HG02840 (cell line): ENCODE measurements around the gene UCK1.

ENCODE experiments used
- ATAC-seq: cut with Tn5 transposase; IDR thresholded peaks from one replicate; pipeline ENCODE4 v1.9.1; 2021; ENCODE audit warnings: mild to moderate bottlenecking, moderate library complexity, moderate number of reproducible peaks; ENCODE audit not compliant: unreplicated experiment, low FRiP score

UCK1 gene

DNA sequence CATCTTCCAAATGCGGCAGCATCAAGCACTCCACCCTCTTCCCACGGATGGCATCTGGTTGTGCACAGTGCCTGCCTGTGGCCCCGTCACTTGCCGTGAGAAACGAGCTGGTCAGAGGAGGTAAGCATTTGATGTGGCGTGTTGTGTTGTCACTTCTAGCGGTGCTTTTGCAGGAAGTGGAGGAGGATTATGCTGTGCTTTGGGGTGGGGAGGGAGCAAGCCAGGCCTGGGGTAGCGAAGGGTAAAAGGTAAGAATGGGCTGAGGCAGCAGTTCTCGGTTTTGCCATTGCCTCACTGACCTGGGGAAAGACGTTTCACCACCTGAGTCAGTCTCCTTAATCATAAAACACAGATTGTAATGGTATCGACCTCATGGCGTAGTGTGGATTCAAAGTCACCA is 30.7 kb downstream of the UCK1 start:
- no peak for ATAC-seq

DNA sequence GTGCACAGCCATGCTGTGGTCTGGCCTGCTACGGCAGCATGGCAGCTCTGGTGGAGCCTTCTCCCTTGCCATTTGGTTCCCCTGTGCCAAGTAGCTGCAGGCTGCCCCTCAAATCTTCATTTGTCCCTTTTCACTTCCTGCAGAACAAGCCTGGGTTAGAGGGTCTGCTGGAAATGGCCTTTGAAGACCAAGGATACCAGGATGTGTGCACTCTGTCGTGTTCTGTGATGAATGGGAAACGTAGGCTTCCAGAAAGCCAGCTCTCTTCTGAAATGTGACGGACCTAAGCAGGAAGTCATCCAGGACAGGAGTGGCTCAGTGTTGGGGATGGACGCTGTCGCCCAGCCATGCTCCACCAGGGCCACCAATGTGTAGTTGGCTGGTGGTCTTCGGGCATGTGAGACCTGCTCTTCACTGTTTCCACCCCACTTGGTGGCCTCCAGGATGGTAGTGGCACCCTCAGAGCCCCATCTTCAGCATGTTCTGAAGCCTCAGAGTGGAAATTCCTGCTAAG is 31.8 kb downstream of the UCK1 start:
- ATAC-seq, result no peak

DNA sequence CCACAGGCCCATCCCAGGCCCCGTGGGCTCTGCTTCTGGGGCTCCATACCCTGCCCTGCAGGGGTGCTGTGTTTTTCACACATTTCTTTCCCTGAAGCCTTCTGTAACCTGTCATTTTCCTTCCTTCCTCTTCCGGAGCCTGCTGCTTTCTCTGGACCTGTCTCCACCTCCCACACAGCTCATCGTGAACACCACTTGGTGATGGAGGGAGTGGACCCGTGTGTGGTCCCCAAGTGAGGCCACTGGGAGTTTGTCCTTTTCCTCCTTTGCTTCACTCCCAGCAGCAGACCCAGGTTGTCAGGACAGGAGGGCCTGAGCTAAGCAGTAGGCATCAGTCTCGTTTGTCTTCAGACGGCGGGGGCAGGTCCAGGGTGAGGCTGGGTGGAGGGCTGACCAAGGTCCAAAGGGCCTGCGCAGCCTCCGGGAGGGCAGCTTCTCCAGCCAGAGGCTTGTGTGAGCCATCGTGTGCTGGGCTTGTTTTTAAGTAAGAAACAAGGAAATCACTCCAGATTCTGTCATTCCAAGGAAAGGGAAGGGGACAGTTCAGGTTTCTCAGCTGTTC is 34.1 kb downstream of the UCK1 start:
- no peak for ATAC-seq

DNA sequence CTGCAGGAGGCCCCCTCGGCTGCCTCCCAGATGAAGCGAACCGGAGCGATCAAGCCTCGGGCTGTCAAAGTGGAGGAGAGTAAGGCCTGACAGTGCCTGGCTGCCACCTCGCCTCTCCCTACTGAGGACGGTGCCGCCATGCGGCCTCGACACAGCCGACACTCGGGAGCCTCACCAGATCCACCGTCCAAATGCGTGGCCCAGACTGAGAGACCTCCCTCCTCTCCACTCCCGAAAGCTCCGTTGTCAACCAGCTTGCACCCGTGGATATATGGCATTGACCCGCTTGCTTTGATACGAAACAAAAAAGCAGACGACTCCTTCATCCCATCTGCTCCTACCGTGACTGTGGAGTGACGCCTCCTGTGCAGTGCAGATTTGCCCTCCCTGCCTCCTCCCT is 35.3 kb downstream of the UCK1 start:
- no peak for ATAC-seq

DNA sequence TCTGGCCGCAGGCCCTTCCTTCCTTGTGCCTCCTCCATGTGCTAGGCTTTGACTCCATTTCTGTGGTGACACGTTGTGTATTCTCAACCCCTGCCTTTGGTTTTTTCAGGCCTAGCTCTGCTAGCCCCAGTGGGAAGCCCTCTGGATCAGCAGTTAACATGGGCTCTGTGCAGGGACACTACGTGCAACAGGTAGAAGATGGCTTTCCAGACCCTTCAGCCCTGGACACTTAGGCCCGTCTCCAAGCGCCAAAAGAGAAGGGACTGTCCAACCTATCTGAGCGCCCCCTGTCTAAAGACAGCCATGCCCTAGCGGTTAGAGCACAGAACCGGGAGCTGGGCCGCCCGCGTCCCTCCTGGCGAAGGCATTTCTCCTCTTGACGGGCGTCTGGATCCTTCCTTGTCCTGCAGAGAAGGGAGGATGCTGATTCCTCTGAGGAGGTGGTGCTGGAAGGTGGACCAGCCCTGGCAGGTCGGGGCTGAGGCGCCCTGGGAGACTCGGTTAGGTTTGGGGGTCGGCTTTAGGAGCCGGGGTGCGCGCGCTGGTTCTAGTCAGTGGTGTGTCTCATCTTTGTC is 36.7 kb downstream of the UCK1 start:
- ATAC-seq, result no peak

DNA sequence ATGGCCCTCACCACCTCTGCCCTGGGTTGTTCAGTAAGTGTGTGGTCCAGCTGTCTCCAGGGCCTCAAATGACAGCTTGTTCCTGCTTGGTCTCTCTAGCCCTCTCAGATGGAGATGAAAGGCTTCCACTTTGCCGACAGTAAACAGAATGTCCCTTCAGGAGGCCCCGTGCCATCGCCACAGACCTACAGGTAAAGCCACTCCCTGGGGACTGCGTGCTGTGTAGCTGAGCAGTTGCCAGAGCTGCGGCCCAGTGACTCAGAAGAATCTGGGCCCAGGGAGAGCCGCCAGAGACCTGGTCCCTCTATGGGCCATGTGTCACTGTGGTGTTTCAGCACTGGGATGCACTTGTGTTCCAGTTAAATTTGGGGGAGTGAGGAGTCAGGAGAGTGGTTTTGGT is 39.0 kb downstream of the UCK1 start:
- ATAC-seq, result no peak

DNA sequence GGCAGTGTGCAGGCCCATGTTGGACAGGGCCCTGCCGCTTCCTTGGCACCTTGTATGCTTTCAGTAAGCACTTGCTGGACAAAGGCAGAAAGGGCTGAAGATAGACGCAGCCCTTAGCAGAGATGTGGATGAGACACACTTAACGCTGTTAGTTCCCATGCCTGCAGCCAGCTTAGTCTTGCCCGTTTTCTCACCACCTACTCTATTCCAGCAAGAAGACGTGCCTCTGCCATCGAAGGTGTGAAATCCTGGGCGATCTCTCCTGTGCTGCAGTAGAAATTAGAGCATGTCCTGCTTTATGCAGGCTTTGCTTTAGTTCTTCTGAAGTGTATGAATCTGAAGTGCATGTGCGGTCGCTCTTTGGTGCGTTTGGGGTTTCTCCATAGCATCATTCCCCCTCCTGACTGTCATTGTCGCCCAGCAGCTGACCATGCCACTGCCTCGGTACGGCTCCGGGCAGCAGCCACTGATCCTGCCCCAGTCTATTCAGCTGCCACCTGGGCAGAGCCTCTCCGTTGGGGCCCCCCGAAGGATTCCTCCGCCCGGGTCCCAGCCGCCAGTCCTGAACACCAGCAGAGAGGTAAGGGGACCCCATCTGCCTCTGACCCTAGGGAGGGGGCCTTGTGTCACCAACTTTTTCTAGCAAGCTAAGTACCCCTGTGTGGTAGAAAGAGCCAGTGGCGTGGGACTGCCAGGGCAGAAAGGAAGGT is 39.9 kb downstream of the UCK1 start:
- ATAC-seq, result no peak

DNA sequence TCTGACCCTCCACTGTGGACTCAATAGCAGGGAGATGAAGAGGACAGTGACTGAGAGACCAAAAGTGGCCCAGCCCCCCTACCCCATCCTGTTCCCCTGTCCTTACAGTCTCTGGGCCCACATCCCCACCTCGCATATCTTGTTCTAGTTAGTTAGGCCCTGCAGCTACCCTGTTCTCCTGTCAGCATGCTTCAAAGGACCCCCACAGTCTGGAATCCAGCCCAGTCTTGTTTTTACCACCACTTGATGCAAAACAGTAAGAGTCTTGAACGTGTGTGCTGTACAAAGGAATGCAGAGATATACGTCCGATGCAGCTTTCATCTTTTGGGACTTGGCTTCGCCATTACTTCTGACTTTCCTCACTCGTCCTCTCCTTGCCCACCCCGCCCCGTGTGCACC is 40.5 kb downstream of the UCK1 start:
- ATAC-seq, result no peak

DNA sequence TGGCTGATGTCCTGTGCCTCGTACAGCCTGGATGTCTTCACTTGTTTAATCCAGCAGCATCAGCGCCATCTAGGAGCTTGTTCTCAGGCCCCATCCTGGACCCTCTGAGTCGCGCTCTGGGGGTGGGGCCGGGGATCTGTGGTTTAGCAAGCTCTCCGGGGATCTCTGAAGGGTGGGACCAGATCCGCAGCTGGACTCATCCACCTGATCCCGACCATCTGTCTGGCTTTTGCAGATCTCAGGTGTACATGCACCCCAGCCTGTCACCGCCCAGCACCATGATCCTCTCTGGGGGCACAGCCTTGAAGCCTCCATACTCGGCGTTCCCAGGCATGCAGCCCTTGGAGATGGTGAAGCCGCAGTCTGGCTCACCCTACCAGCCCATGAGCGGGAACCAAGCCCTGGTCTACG is 43.4 kb downstream of the UCK1 start:
- no peak for ATAC-seq

DNA sequence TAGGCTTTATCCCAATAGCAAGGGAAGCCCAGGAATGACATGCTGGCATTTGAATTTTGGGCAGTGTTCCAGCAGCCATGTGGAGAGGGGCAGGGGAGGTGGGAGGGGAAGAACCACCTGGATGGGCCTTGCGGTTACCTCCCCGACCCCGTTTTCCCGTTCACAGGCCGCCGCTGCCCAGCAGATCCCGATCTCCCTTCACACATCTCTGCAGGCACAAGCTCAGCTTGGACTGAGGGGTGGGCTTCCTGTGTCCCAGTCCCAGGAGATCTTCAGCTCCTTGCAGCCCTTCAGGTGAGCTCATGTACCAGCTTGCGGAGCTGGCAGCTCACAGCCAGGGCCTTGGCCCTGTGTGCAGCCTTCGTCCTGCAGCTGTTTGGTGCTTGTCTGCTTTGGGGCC is 44.1 kb downstream of the UCK1 start:
- no peak for ATAC-seq

DNA sequence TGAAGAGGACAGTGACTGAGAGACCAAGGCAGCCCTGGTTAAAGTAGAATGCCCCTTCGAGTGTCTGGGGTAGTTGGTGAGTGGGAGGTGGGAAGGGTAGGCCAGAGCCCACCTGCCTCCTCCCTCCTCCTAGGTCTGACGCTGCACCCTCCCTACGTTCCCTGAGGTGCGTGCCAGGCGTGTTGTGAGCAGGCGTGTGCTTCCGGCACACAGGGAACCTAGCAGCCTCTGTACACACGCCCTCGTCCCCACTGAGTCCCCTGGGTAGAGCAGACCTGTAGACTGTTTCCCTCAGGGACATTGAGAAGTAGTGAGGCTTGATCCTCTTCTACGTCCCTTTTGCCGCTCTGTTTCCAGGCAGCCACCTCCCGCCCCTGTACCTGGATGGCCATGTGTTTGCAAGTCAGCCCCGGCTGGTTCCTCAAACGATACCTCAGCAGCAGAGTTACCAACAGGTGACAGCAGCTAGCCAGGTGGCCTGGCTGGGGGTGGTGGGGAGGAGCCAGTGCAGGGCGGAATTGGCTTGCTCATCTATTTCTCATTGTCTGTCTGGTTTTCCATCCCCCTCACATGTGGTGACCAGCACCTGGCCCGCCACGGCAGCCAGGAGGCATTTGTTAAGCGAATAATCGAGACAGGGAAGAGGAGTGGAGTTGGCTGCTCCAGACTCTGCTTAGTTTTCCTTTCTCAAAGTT is 45.2 kb downstream of the UCK1 start:
- ATAC-seq, result no peak

DNA sequence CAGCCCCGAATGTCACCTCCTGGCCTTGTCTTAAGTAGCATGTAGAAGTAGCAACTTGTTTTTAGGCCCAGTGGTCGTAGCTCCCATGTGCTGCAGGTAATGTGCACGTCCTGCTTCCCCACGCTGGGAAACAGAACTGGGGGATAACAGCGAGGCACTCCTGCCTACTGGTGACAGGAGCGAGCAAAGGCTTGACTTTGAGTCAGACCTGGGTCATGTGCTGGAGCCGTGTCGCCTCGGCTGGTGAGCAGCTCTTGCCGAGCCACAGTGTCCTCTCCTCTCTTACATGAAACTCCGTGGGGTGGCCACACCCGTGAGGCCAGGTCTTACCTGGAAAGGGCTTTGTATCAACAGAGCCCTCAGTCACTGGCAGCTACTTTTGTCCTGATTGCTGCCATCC is 45.9 kb downstream of the UCK1 start:
- ATAC-seq, result no peak

DNA sequence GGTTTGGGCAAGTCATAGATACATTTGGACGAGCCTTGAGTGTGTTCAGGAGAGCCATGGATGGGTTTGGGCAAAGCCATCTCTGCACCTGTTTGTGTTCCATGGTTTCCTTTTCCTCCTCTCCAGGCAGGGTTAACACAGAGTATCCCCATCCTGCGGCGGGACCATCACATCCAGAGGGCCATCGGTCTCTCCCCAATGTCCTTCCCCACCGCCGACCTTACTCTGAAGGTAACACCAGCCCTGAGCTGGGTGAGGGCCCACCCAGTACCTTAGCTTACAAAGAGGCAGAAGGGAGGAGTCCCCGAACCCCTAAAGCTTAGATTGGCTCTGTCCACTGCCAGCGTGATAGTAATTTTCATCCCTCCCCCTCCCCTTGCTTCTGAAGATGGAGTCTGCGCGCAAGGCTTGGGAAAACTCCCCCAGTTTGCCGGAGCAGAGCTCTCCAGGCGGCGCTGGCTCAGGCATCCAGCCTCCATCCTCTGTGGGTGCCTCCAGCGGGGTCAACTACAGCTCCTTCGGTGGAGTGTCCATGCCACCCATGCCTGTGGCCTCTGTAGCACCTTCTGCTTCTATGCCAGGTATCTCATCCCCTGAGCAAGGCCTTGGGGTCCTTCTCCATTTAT is 46.4 kb downstream of the UCK1 start:
- ATAC-seq, result no peak

DNA sequence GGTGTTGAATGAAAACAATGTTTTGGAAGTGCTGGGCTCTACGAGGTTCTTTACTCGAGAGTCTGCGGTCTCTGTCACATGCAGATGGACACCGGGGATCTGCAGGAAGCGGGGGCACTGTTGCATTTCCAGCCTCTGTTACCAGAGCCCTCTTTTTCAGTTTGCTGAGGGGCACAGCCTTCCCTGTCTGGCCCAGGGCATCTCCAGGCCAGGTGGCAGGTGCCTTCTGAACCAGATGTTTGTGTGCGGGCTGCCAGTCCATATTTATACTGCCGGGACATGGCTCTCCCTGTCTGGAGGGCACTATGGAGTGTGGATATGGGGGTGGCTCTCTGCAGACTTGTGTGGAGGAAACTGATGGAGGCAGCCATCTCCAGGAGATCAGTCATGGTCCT is 47.0 kb downstream of the UCK1 start:
- ATAC-seq, result no peak

DNA sequence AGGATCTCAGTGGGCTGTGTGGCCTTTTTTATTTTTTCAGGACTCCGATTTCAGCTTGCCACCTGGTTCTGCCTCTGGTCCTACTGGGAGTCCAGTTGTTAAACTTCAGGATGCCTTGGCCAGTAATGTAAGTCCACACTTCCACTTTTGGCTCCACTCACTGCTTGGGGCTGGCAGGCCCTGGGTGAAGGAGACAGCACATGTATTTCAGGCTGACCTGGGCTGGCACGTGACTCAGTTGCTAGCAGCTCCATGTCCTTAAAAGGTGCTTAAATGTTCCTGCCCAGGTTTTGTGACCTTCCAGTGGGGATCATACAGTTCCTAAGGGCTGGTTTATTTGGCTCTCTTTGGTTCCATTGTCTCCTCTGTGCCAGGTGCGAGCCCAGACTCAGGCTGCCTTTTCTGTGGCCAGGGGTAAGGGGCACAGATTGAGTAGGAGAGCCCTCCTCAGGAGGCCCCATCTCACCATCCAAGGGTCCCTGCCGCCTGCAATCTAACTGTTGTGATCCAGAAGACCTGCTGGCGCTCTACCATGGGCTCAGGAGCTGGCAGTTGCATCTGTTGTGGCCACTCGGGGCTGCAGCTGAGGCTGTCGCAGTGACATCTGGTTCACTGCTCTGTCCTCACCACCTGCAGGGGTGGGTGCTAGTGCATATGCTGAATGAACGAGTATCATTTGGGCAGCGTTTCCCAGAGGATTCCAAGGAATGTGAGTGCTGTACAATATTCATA is 47.6 kb downstream of the UCK1 start:
- ATAC-seq, result no peak

DNA sequence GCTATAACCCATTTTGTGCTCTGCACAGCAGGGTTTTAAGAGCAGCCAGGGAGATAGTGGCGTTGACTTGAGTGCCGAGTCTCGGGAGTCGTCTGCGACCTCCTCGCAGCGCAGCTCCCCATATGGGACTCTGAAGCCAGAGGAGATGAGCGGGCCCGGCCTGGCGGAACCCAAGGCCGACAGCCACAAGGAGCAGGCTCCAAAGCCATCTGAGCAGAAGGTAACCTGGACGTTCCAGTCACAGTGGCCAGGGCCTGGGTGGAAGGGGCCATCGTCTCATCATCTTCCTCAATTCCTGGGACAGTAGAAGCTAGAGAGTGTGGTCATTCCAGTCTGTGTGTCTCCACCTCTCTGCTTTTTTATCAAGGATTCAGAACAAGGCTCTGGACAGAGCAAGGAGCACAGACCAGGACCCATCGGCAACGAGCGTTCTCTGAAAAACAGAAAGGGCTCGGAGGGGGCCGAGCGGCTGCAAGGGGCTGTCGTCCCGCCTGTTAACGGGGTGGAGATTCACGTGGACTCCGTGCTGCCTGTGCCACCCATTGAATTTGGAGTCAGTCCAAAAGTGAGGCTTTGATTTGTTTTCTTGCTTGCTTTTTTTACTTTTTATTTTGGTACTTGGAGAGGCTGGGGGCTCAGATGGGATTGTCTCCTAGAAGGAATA is 48.6 kb downstream of the UCK1 start:
- no peak for ATAC-seq

DNA sequence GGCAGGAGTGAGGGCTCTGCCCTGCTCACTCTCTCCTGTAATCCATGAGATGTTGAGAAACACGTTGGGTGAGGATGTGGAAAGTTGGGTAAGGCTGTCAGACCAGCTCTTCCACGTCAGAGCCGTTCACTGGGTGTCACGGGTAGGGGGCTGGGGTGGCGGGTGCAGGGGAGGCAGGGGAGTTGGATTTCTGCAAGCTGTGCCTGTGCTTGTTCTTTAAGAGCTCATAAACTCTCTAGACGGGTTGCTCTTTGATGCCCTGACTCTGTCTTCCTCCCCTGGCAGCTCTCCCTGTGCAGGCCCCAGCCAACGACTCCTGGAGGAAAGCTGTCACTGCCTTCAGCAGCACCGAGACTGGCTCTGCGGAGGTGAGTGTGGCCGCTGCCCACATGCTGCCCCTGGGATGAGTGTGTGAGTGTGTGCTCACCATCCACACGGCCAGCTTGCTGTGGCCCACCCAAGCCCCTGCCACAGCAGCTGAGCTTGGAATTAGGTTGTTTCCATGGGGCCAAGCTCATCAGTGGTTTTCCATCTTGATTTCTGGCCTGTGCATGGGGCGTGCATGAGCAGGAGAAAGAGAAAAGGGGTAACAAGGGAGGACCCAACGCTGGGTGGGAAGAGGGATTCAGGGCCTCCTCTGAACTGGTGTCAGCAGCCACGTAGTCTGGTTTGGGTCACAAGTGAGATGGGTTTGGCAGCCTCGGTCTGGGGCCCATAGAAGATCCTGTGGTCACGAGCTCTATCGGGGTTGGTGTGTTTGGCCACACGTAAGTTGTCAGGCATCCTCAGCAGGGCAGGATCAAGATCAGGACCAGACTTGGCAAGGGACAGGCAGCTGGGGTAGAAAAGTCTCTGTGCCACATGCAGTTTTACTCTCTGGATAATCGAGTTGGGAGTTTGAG is 49.4 kb downstream of the UCK1 start:
- no peak for ATAC-seq

DNA sequence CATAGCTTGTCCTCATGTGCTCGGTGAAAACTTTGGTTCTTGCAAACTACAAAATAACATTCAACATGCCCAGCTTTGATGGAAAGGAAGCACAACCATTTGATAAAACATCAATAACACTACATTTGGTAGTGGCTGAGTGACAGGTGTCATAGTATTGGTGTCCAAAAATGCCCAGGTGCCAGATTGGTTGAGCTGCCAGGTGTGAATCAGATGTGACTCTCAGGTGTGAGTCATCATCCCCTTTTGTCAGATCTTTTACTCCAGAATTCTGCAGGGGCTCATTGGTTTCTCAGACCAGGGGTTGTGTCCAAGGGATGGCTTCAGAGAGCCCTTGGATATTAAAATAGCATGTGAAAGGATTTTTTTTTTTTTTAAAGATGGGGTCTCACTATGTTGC is 50.8 kb downstream of the UCK1 start:
- no peak for ATAC-seq

DNA sequence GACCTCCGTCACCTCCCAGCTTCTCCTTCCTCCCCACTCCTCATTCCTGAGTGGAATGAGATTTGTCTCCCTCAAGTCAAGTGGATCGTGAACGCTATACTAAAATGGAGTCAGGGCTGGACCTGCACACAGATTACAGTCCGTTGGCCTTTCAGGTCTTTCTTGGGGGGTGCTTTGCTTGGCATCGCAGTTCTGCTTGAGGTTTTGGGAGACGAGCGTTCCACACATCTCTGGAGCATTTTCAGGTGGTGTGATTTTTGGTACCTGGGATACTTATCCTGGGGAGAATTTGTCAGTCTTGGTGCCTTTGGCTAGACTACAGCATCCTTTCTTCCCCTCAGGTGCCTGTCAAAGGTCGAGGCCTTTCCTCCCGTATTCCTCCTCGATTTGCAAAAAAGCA is 52.2 kb downstream of the UCK1 start:
- ATAC-seq, result no peak
